Measurements from ENCODE around the gene C1orf232. TPM values are rescaled to one million over a fixed set of nuclear protein-coding genes. Genes with fewer than 3 reads are reported as not detected.
A peak's percentile ranks its signal among the peaks of the same experiment; 100 is the strongest.

The C1orf232 gene
- total RNA-seq, 1 experiment from 2014 or later = not detected

DNA sequence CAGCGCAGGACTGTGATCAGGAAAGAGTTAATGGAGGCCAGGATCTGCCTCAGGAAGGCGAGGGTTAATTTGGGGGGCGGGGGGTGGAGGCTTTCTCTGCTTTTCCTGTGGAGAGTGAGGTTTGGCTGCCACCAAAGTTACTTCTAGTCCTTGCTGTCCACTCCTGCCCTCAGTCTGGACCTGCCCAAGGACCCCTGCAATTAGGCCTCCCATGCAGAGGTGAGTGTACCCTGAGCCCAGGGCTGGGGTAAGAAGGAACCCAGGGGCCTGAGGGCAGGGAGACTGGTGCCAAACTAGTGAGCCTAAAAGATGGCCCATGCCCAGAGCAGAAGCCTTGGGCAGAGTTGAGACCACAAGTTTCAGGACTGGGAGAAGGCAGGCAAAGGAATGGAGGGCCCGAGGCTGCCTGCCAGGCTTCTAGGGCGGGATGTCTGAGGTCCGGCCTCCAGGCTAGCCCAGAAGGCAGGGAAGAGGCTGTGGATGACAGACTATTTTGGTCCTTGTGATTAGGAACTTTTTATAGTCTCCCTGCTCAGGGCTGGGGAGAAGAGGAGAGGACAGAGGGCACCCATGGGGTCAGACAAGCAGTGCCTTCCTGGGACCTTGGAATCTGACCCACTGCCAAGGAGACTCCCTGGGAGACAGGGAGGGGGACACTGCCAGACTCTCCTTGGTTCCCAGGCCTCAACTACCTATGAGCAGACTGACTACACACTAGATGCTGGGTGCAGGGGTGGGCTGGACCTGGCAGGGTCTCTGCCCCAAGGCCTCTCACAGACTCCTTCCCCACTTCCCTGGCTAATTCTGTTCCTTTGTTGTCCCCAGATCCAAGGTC lies 9.6 kb downstream of the C1orf232 start, which contains the start of gene FAM110D:
TSS of gene FAM110D (plus strand) at position 172 of the 835 bp plus-strand sequence. CDS start 2,213 bp downstream, outside the sequence.
- CTCF ChIA-PET = interaction anchor here (1.0 to 2.5 kb wide), 2 partner anchors 11 to 14 kb away, joined by 3 to 15 read pairs; partner anchors contain the start of gene ZNF593
- H3K79me2 ChIP-seq (ENCODE audit: insufficient read depth, low read length) = no peaks in the 10 kb centered on the region
- no TSS peak for BruUV-seq (replicated peaks)
- no peak within 1 kb of the TSS for H3K9ac ChIP-seq (ENCODE audit: low read length)
- H3K4me3 ChIP-seq (replicated peaks in 1 of 2; ENCODE audit: low read depth in 1 of 2, low read length in 2 of 2) = peak within 1 kb of the TSS; percentile 13 to 33; a peak in 3 of 4 replicates
- H3K4me2 ChIP-seq (ENCODE audit: low read length) = peak within 1 kb of the TSS; percentile 50
- no peaks in the 10 kb centered on the region for H3K36me3 ChIP-seq (ENCODE audit: control insufficient read depth in 1 of 2, insufficient read depth in 2 of 2, low read length in 2 of 2)
- H3K27me3 ChIP-seq (ENCODE audit: insufficient read depth, low read length) = no peaks in the 10 kb centered on the region
- ATAC-seq (no peak), DNase-seq (ENCODE audit: low read depth, low spot score) (no peak)
- intact Hi-C loops (cut with micrococcal nuclease) = no loop called here
- no peaks in the 10 kb centered on the region for H3K9me3 ChIP-seq (ENCODE audit: control insufficient read depth in 1 of 2, insufficient read depth in 1 of 2, low read depth in 1 of 2, low read length in 2 of 2)
- TF ChIP-seq YY1 (IDR thresholded peaks at IDR 0.05; ENCODE audit: extremely low read depth, insufficient replicate concordance, low read depth, low read length) (no peak), ZFX (IDR thresholded peaks at IDR 0.05) (peak; percentile 20; the same call in 1 of the 2 replicates), EGR1 (IDR thresholded peaks at IDR 0.05; ENCODE audit: low read depth) (no peak)
- H2AFZ ChIP-seq (ENCODE audit: low read depth, low read length, poor library complexity, severe bottlenecking) = no peak within 1 kb of the TSS
- RAD21 ChIA-PET (ENCODE audit: low non-redundant PET in 1 of 2, low total read pairs in 2 of 2, uncharacterized antibody in 2 of 2, unreplicated experiment in 2 of 2) = no interaction called here
- H3K4me1 ChIP-seq (ENCODE audit: control insufficient read depth in 1 of 2, insufficient read depth in 2 of 2, low read length in 2 of 2) = peaks cover 20 to 52% of the 10 kb centered on the region in 2 experiments
- H3K27ac ChIP-seq (ENCODE audit: low read depth, low read length) = no peak within 1 kb of the TSS; the same call in 1 of the 2 replicates
- no peaks in the 10 kb centered on the region for H3K9me2 ChIP-seq (ENCODE audit: insufficient read depth)
- H4K20me1 ChIP-seq (ENCODE audit: insufficient read depth) = no peaks in the 10 kb centered on the region
- POLR2A ChIA-PET = no interaction called here

- intact Hi-C loops (cut with micrococcal nuclease) = no loop called here
- no peak overlapping the region for H3K9ac ChIP-seq (ENCODE audit: low read length)
- CTCF ChIA-PET = interaction anchor here (1.0 to 2.5 kb wide), 2 partner anchors 11 to 13 kb away, joined by 3 to 15 read pairs; partner anchors contain the start of gene ZNF593
- peaks cover 15 to 45% of the 10 kb centered on the region in 2 experiments for H3K4me1 ChIP-seq (ENCODE audit: control insufficient read depth in 1 of 2, insufficient read depth in 2 of 2, low read length in 2 of 2)
- H2AFZ ChIP-seq (ENCODE audit: low read depth, low read length, poor library complexity, severe bottlenecking) = no peak overlapping the region
- no peaks in the 10 kb centered on the region for H3K36me3 ChIP-seq (ENCODE audit: control insufficient read depth in 1 of 2, insufficient read depth in 2 of 2, low read length in 2 of 2)
- RAD21 ChIA-PET (ENCODE audit: low non-redundant PET in 1 of 2, low total read pairs in 2 of 2, uncharacterized antibody in 2 of 2, unreplicated experiment in 2 of 2) = no interaction called here
- no peaks in the 10 kb centered on the region for H3K9me3 ChIP-seq (ENCODE audit: control insufficient read depth in 1 of 2, insufficient read depth in 1 of 2, low read depth in 1 of 2, low read length in 2 of 2)
- ATAC-seq = no peak
- no peak for DNase-seq (ENCODE audit: low read depth, low spot score)
- TF ChIP-seq POLR2A (IDR thresholded peaks at IDR 0.05; ENCODE audit: borderline replicate concordance, extremely low read depth, insufficient read depth, insufficient read length) = no peak
- no peak for TF ChIP-seq SP1 (IDR thresholded peaks at IDR 0.05; ENCODE audit: low read depth)
- no peak for TF ChIP-seq MAX (IDR thresholded peaks at IDR 0.05)
- no peak for TF ChIP-seq RAD21 (IDR thresholded peaks at IDR 0.05; ENCODE audit: low read depth)
- no peak for TF ChIP-seq EZH2 (IDR thresholded peaks at IDR 0.05)
- TF ChIP-seq CBX3 (IDR thresholded peaks at IDR 0.05; ENCODE audit: low read depth) = no peak
- no peak for TF ChIP-seq SIN3A (IDR thresholded peaks at IDR 0.05; ENCODE audit: low read depth)
- TF ChIP-seq, protein P1, sequence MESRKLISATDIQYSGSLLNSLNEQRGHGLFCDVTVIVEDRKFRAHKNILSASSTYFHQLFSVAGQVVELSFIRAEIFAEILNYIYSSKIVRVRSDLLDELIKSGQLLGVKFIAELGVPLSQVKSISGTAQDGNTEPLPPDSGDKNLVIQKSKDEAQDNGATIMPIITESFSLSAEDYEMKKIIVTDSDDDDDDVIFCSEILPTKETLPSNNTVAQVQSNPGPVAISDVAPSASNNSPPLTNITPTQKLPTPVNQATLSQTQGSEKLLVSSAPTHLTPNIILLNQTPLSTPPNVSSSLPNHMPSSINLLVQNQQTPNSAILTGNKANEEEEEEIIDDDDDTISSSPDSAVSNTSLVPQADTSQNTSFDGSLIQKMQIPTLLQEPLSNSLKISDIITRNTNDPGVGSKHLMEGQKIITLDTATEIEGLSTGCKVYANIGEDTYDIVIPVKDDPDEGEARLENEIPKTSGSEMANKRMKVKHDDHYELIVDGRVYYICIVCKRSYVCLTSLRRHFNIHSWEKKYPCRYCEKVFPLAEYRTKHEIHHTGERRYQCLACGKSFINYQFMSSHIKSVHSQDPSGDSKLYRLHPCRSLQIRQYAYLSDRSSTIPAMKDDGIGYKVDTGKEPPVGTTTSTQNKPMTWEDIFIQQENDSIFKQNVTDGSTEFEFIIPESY (IDR thresholded peaks at IDR 0.05; ENCODE audit: extremely low read depth, insufficient replicate concordance, low read length) = no peak
- no peaks in the 10 kb centered on the region for H3K9me2 ChIP-seq (ENCODE audit: insufficient read depth)
- POLR2A ChIA-PET = no interaction called here
- no peak overlapping the region for H3K27ac ChIP-seq (ENCODE audit: low read depth, low read length)
- peak overlapping the region; percentile 13 to 33; a peak in 2 of 4 replicates for H3K4me3 ChIP-seq (replicated peaks in 1 of 2; ENCODE audit: low read depth in 1 of 2, low read length in 2 of 2)
- BruUV-seq (replicated peaks) = no TSS peak
- no peaks in the 10 kb centered on the region for H3K27me3 ChIP-seq (ENCODE audit: insufficient read depth, low read length)
- H3K4me2 ChIP-seq (ENCODE audit: low read length) = peak overlapping the region; percentile 50
- H4K20me1 ChIP-seq (ENCODE audit: insufficient read depth) = no peaks in the 10 kb centered on the region
- no peaks in the 10 kb centered on the region for H3K79me2 ChIP-seq (ENCODE audit: insufficient read depth, low read length)
These were observed 10.4 kb downstream of the C1orf232 start for GRCh38 chr1:26158271-26158907.
